HG02938 (cell line): ENCODE data around the gene UBE2D2.
"Not testable (repeated sequence)": the region's sequence is repeated elsewhere in the genome, so short reads cannot be mapped to it uniquely, and the experiment has no call there.

Experiments
- ATAC-seq: cut with Tn5 transposase; IDR thresholded peaks from one replicate; pipeline ENCODE4 v1.9.1; 2021; ENCODE audit warnings: mild to moderate bottlenecking, moderate library complexity; ENCODE audit not compliant: unreplicated experiment

The UBE2D2 gene

DNA sequence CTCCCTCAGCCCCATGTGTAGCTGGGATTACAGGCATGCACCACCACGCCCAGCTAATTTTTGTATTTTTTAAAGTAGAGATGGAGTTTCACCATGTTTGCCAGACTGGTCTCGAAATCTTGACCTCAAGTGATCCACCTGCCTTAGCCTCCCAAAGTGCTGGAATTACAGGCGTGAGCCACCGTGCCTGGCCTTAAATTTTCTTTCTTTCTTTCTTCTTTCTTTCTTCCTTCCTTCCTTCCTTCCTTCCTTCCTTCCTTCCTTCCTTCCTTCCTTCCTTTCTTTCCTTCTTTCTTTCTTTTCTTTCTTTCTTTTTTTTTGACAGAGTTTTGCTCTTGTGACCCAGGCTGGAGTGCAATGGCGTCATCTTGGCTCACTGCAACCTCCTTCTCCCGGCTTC, 14.5 kb upstream of the UBE2D2 start:
- not testable (repeated sequence) for ATAC-seq

GRCh38 chr5:139549162-139549894, 11.8 kb upstream of the UBE2D2 start:
- ATAC-seq, result no peak

- not testable (repeated sequence) for ATAC-seq
Observed at GRCh38 chr5:139550051-139550872, 10.9 kb upstream of the UBE2D2 start.

GRCh38 chr5:139551191-139551889, 9.8 kb upstream of the UBE2D2 start:
- ATAC-seq, result no peak

DNA sequence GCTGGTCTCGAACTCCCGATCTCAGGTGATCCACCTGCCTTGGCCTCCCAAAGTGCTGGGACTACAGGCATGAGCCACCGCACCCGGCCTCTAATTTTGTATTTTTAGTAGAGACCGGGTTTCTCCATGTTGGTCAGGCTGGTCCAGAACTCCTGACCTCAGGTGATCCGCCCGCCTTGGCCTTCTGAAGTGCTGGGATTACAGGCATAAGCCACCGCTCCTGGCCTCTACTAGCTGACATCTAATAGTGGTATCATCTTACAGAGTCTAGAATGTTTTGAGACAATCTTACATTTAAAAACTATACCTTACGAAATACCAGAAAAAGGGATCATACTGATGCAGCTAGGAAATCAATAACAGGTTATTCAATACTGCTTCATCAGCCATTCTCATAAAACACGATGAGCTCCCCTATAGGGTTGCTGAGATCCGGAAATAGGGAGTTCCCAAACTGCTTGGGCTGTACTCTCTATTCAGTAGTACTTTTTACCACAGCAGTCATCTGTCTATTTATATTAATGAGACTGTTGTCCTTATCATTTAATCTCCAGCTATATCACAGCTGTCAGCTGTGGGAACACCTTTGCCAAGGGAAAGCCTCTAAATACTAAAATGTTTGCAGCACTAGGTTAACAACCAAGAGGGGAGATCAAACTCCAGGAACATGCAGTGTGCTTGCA, 8.1 kb upstream of the UBE2D2 start:
- no peak for ATAC-seq

DNA sequence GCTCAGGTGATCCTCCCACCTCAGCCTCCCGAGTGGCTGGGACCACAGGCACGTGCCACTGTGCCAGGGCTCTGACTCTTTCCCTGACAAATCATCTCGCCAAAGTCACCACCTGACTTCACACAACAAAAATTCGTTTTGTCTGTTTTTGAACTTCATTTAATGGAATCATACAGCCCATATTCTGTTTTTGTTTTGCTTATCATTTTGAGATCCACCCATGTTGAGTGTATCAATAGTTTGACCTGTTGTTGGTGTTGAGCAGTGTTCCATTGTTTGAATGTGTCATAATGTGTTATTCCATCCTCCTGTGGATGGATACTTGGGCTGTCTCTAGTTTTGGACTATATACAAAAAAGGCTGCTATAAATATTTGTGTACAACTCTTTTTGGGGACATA, 6.9 kb upstream of the UBE2D2 start:
- no peak for ATAC-seq

DNA sequence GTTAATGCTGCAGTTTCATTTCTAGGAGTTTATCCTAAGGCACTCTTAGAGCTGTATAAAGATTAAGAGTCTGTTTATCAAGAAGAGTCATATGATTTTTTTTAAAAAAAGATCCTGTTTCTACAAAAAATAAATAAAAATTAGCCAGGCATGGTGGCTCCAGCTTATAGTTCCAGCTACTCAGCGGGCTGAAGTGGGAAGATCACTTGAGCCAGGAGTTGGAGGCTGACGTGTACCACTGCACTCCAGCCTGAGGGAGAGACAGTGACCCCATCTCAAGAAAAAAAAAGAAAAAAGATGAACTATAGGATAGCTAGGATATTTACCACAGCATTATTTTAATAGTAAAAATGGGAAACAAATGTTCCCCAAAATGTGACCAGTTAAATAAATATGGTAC, 3.3 kb upstream of the UBE2D2 start:
- no peak for ATAC-seq

GRCh38 chr5:139561655-139562451, 714 bp downstream of the UBE2D2 start:
- ATAC-seq, result peak; percentile 15

GRCh38 chr5:139562847-139563246, 1.7 kb downstream of the UBE2D2 start:
- ATAC-seq, result no peak

GRCh38 chr5:139565411-139566305, 4.5 kb downstream of the UBE2D2 start:
- no peak for ATAC-seq

GRCh38 chr5:139566611-139567010, 5.5 kb downstream of the UBE2D2 start:
- ATAC-seq, result no peak

DNA sequence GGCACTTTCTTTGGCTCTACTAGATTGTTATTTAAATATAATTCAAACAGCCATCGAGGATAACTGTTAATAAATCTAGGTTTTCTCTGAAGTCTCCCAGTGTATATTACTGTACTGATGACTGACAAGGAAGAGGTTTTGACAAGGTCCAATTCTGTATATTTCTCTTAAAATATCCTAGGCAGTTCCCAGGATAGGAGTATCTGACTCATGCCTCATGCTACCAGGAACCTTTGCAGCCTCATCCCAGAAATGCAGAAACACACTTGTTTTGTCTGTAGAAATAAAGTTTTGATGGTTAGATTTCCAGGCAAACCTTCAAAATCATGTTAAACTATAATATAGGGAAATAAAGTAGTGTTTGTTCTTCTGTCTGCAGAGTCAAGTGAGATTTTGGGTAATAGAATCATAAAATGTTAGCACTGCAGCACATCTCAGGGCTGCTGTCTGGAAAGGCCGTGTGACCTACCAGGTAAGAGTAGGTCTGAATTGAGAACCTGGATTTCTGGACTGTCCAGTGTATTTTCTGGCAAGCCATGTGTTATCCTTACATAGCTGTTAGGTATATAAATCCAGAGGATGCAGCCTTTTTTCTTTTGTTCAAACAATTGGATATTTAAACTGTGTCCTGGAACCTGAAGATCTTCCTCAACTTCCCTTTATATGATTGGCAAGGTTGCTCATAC, 8.3 kb downstream of the UBE2D2 start:
- no peak for ATAC-seq

GRCh38 chr5:139571543-139571942, 10.4 kb downstream of the UBE2D2 start:
- ATAC-seq, result no peak

- ATAC-seq, result no peak
Observed at GRCh38 chr5:139571966-139572365, 10.8 kb downstream of the UBE2D2 start.

GRCh38 chr5:139574641-139575312, 13.6 kb downstream of the UBE2D2 start:
- no peak for ATAC-seq

DNA sequence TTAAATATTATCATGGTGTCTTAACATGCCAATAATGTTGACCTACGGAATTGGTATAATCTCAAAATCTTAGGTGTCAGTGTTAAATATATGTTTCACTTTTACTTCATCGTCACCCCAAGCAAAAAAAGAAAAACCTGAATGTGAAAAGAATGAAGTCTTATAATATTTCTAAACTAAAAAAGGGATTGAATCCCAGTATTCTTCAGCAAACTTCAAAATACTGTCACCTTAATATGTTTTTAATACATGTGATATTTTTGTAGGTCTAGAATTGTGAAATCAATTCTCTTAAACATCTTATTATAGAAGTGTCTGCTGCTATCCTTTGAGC, 14.1 kb downstream of the UBE2D2 start:
- no peak for ATAC-seq

DNA sequence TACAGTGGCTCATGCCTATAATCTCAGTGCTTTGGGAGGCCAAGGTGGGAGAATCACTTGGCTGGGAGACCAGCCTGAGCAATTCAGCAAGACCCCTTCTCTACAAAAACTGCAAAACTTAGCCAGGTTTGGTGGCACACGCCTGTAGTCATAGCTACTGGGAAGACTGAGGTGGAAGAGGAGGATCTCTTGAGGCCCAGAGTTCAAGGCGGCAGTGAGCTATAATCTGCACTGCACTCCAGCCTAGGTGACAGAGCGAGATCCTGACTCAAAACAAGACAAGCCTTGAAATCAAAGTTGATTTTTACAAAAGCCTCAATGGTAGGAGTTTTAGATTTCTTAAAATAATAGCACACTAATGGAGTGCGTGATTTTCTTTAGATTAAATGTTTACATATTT, 14.6 kb downstream of the UBE2D2 start:
- no peak for ATAC-seq

DNA sequence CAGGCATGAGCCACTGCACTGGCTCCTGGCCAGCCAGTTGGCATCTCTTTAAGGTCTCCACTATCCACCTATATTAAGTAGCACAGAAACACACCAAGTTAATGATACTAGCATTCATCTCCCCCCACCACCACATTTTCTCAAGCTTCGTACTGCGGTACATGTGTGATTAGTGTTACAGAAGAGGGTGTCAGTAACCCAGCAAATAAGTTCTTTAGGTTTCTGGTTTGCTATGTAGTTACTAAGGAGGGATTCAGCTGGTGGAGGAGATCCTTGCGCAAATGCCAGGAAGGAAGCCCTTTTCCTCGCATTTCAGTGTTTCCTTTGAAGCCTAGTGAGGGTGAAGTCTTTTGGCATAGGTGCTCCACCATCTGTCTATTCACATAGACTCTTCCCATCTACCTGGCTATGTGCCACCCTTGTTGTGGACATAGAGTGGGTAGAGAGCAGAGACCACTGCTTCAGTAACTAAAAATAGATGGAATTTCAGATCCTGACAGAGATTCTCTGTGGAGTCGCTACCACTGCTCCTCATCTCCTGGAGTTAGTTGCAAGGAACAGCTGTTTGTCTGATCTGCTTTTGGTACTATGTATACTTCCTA, 16.7 kb downstream of the UBE2D2 start:
- ATAC-seq, result no peak
